Measurements from ENCODE around the gene TRAF3IP1.
"Not testable (repeated sequence)": the region's sequence is repeated elsewhere in the genome, so short reads cannot be mapped to it uniquely, and the experiment has no call there.

TRAF3IP1 gene

DNA sequence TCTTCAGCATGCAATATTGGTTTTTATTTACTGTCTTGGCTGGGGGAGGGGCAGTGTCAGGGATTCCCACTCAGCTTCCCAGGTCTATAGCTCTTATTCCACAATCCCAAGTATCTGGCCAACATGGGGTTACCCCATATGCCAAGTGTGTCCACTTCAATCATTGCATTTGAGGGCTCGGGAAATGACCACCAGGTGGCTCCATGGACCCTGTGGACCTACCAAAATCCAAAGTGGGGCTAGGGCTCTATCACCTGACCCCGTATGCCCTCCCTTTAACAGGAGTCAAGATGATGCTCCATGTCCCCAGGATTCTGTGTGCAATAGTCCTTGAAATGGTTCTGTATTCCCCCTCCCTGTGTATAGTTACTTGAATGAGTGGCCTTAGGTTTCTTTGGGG, 12.1 kb upstream of the TRAF3IP1 start:
- FAIRE-seq (no peak), DNase-seq (ENCODE audit: low spot score) (no peak)

DNA sequence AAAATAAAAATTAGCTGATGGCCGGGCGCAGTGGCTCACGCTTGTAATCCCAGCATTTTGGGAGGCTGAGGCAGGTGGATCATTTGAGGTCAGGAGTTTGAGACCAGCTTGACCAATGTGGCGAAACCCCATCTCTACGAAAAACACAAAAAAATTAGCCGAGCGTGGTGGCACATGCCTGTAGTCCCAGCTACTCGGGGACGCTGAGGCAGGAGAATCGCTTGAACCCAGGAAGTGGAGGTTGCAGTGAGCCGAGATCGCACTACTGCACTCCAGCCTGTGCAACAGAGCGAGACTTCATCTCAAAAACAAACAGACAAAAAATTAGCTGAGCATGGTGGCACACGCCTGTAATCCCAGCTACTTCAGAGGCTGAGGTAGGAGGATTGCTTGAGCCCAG, 9.6 kb upstream of the TRAF3IP1 start:
- FAIRE-seq; DNase-seq (ENCODE audit: low spot score): not testable (repeated sequence)

DNA sequence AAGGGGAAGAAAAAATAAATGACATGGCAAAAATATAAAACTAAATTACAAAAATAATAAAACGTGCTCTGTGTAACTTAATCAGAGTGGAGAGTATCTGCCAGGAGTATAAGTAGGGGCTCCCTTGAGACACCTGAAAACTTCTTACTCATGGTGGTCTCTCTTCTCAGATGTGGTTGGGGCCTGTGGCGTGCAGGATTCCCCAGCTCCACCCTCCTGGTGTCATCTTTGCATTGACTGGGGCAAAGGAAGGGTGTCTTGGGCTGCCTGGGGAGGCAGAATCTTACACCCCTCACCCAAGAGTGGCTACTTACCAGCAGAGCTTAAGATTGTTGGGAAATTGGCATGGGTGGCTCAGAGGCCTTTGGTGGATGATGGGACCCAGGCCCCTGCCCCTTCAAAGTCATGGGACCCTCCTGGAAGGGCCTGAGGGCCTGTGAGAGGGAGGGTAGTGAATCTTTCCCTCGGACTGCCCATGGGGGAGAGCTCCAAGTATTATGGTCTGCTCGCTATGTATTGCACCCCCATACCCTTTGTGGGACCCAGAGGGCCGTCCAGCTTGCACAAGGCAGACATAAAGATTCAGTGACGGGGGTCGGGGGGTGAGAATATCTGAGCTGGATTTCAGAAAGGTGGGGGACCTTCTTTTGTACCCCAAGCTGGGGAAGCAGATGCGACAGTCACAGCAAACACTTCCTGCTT, 6.9 kb upstream of the TRAF3IP1 start:
- no peak for FAIRE-seq

DNA sequence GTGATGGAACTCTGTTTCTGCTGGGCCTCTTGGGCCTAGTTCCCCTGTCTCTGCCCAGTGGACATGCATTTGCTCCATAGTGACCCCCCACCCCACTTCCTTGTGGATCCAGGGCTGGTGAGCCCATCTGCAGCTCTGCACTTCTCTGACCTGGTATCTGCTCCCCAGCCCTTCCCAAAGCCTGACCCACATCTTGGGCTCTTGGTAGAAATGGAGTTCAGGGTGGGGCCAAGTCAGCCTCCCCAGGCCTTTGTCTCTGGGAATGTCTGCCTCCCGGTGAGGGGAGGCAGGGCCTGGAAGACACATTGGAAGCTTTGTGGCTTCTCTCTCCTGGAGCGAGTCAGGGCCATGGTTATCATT, 6.3 kb upstream of the TRAF3IP1 start:
- DNase-seq (ENCODE audit: low spot score) (no peak), FAIRE-seq (no peak)

More for the DNA sequence above, 6.9 kb upstream of the TRAF3IP1 start:
- no peak for DNase-seq (ENCODE audit: low spot score)

- FAIRE-seq (no peak), DNase-seq (ENCODE audit: low spot score) (no peak)
Observed at GRCh38 chr2:238314576-238314975, 5.7 kb upstream of the TRAF3IP1 start.

DNA sequence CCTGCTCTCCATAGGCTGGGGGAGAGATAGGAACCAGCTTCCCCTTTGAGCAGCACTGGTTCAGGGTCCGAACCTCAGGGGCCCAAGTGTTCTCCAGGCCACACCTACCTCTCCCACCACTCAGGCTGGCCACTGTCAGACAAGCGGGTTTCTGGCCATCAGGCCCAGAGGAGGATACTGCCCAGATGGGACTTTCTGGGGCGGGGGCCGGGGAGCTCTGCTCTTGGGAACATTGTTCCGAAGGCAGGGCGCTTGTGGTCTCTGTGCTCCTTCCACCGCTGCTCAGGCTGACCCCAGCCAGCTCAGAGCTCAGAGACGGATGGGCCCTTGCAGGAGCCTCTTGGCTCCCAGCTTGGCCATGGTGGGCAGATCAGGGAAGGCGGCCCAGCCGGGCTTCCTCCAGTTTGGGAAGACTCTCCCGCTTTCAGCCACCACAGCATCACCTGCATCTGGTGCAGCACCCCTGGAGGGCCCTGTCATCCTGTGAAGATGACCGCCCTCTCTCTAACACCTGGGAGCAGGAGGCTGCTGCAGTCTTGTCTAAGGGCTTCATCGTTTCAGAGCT, 5.2 kb upstream of the TRAF3IP1 start:
- FAIRE-seq (no peak), DNase-seq (ENCODE audit: low spot score) (no peak)

GRCh38 chr2:238320648-238321281, 447 bp downstream of the TRAF3IP1 start:
- FAIRE-seq, result no peak

GRCh38 chr2:238321467-238321866, 1.1 kb downstream of the TRAF3IP1 start:
- DNase-seq (ENCODE audit: low spot score) (no peak), FAIRE-seq (no peak)

More at GRCh38 chr2:238320648-238321281, 447 bp downstream of the TRAF3IP1 start:
- peak; percentile 17 for DNase-seq (ENCODE audit: low spot score)

- DNase-seq (ENCODE audit: low spot score), result no peak
- FAIRE-seq, result no peak
Observed at GRCh38 chr2:238322001-238322411, 1.7 kb downstream of the TRAF3IP1 start.

DNA sequence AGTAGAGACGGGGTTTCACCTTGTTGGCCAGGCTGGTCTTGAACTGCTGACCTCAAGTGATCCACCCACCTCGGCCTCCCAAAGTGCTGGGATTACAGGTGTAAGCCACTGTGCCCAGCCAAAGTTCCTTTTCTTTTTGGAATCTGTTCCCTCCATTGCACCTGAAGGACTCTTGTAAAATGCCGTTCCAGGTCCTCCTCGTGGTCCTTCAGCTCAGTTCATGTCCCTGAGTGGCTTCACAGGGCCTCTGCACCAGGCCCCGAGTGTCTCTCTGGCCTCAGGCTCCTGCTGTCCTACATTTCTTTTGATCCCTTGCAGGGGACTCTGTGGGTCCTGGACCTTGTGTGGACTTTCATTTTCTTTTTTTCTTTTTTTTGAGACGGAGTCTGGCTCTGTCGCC, 3.9 kb downstream of the TRAF3IP1 start:
- not testable (repeated sequence) for FAIRE-seq; DNase-seq (ENCODE audit: low spot score)

- FAIRE-seq (no peak), DNase-seq (ENCODE audit: low spot score) (no peak)
Observed at GRCh38 chr2:238325694-238326093, 5.4 kb downstream of the TRAF3IP1 start.

- DNase-seq (ENCODE audit: low spot score), result no peak
- no peak for FAIRE-seq
Observed at GRCh38 chr2:238326801-238327365, 6.6 kb downstream of the TRAF3IP1 start.

GRCh38 chr2:238327751-238328150, 7.4 kb downstream of the TRAF3IP1 start:
- no peak for DNase-seq (ENCODE audit: low spot score)
- FAIRE-seq, result no peak

DNA sequence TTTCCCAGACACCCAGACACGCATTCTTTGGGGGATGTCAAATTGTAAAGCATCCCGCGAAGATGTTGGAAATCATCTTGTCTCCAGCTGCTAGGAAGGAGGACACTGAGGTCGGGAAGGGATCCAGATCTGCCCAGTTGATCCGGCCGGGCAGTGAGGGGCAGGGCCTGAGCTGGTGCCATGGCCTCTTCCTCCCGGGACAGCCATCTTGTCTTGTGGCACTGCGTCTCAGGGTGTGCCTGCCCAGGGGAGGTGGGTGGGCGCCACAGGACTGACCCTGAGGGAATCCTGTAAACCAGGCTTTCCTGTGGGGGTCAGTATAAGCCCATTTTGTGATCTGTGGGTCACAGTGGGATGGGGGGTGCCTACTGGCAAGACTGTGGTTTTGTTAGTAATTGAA, 10.1 kb downstream of the TRAF3IP1 start:
- DNase-seq (ENCODE audit: low spot score) (no peak), FAIRE-seq (no peak)

GRCh38 chr2:238331916-238332315, 11.6 kb downstream of the TRAF3IP1 start:
- DNase-seq (ENCODE audit: low spot score), result no peak
- no peak for FAIRE-seq

DNA sequence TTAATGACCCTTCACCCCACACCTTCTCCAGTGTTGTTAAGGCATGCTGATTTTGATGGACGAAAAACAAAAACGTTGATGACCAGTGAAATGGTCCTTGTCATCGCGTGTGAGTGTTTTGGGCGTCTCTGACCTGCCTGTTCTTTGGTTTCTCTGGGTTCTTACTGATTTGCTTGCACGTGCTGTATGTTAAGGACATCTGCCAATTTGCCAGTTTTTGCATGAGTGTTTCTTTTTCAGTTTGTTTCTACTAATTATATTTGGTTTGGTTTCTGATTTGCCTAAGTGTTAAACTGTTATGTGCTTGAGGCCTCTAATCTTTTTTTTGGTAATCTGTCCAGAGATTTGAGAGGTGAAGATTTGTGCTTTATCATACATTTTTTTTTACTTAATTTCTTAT, 14.6 kb downstream of the TRAF3IP1 start:
- DNase-seq (ENCODE audit: low spot score) (no peak), FAIRE-seq (no peak)

- FAIRE-seq; DNase-seq (ENCODE audit: low spot score): not testable (repeated sequence)
Observed at GRCh38 chr2:238335591-238335990, 15.3 kb downstream of the TRAF3IP1 start.

GRCh38 chr2:238336151-238336550, 15.8 kb downstream of the TRAF3IP1 start:
- DNase-seq (ENCODE audit: low spot score), result no peak

GRCh38 chr2:238336793-238337444, 16.6 kb downstream of the TRAF3IP1 start:
- DNase-seq (ENCODE audit: low spot score) (no peak), FAIRE-seq (no peak)

More at GRCh38 chr2:238336151-238336550, 15.8 kb downstream of the TRAF3IP1 start:
- no peak for FAIRE-seq

DNA sequence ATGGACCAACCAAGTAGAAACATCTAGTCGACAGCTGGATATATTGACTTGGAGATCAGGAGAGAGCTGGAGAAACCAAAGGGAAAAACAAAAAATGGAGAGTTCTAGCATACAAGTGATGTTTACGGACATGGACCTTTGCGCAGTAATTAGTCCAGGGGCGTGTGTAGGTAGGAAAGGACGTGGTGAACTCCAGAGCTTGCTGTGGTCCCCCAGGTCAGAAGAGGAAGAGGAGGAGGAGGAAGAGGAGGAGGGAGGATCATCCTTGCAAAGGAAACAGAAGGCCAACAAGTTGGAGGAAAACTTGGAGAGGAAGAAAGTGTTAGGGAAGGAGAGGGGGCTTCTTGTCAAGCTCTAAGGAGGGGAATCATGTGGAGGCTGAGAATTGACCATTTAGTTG, 17.5 kb downstream of the TRAF3IP1 start:
- DNase-seq (ENCODE audit: low spot score) (no peak), FAIRE-seq (no peak)

- DNase-seq (ENCODE audit: low spot score) (no peak), FAIRE-seq (no peak)
Observed at GRCh38 chr2:238338710-238339394, 18.5 kb downstream of the TRAF3IP1 start.

Measured in urothelium cell line (cell line).